ENCODE measurements around the gene FASTKD3. TPM values are rescaled to one million over a fixed set of nuclear protein-coding genes. Genes with fewer than 3 reads are reported as not detected.

FASTKD3 gene
- total and polyA plus RNA-seq, 4 donors, result 6.3 to 11.3 (median 9.5) TPM

GRCh38 chr5:7850395-7851239 is 18.2 kb downstream of the FASTKD3 start, which contains the start of gene CFAP90:
Gene CFAP90, minus strand, starts transcription at chr5:7851133. Its CDS starts 112 bp downstream, at chr5:7851021.
- Histone ChIP-seq H3K4me3 (ENCODE audit: low read depth in 1 of 3, low read length in 3 of 3) (peak within 1 kb of the TSS; percentile 26 to 67 (median 35)), H3K9ac (ENCODE audit: low read depth in 1 of 2, low read length in 2 of 2) (no peak within 1 kb of the TSS), H3K4me1 (ENCODE audit: control insufficient read depth in 4 of 4, insufficient read depth in 4 of 4, low read length in 3 of 4) (peaks cover 4 to 21% (median 16%) of the 10 kb centered on the region in 4 donors), H3K27ac (ENCODE audit: low read depth in 1 of 2, low read length in 2 of 2) (peak within 1 kb of the TSS; percentile 62 to 69), H3K36me3 (ENCODE audit: control insufficient read depth in 4 of 4, insufficient read depth in 3 of 4, low read depth in 1 of 4, low read length in 3 of 4) (no peaks in the 10 kb centered on the region), H3K27me3 (ENCODE audit: control insufficient read depth in 4 of 4, insufficient read depth in 4 of 4, low read length in 3 of 4) (no peaks in the 10 kb centered on the region), H3K9me3 (ENCODE audit: control insufficient read depth in 4 of 4, low read length in 3 of 4) (no peaks in the 10 kb centered on the region)
- TF ChIP-seq NR2F2 (IDR thresholded peaks at IDR 0.05) (no peak), HNF4A (conservative IDR thresholded peaks at IDR 0.05) (no peak), CTCF (IDR thresholded peaks at IDR 0.05; ENCODE audit: low read depth, low read length, missing input control) (peak; percentile 39)
- peak; percentile 67 for DNase-seq (ENCODE audit: low spot score)
- 3% methylated on average over 75 of the region's 76 CpGs for WGBS

GRCh38 chr5:7849681-7850394 is 19.0 kb downstream of the FASTKD3 start:
- 30% methylated on average over 44 of the region's 44 CpGs for WGBS
- H3K4me3 ChIP-seq (ENCODE audit: low read depth in 1 of 3, low read length in 3 of 3), result peak overlapping the region in 1 of 3 donors; percentile 67
- no peak overlapping the region for H3K27ac ChIP-seq (ENCODE audit: low read depth in 1 of 2, low read length in 2 of 2)
- no peak overlapping the region for H3K9ac ChIP-seq (ENCODE audit: low read depth in 1 of 2, low read length in 2 of 2)
- no peaks in the 10 kb centered on the region for H3K36me3 ChIP-seq (ENCODE audit: control insufficient read depth in 4 of 4, insufficient read depth in 3 of 4, low read depth in 1 of 4, low read length in 3 of 4)
- H3K27me3 ChIP-seq (ENCODE audit: control insufficient read depth in 4 of 4, insufficient read depth in 4 of 4, low read length in 3 of 4), result no peaks in the 10 kb centered on the region
- H3K4me1 ChIP-seq (ENCODE audit: control insufficient read depth in 4 of 4, insufficient read depth in 4 of 4, low read length in 3 of 4), result peaks cover 4 to 21% (median 16%) of the 10 kb centered on the region in 4 donors
- H3K9me3 ChIP-seq (ENCODE audit: control insufficient read depth in 4 of 4, low read length in 3 of 4), result no peaks in the 10 kb centered on the region
- no peak for DNase-seq (ENCODE audit: low spot score)
- TF ChIP-seq SP1 (IDR thresholded peaks at IDR 0.05), result no peak
- no peak for TF ChIP-seq RAD21 (IDR thresholded peaks at IDR 0.05)
- no peak for TF ChIP-seq HNF4A (conservative IDR thresholded peaks at IDR 0.05)
- TF ChIP-seq RXRA (IDR thresholded peaks at IDR 0.05), result no peak
- no peak for TF ChIP-seq ATF3 (IDR thresholded peaks at IDR 0.05)
- no peak for TF ChIP-seq JUND (IDR thresholded peaks at IDR 0.05)
- no peak for TF ChIP-seq GABPA (IDR thresholded peaks at IDR 0.05 in 1 of 2, conservative IDR thresholded peaks at IDR 0.05 in 1 of 2)
- TF ChIP-seq ZBTB33 (IDR thresholded peaks at IDR 0.05), result no peak
- no peak for TF ChIP-seq HNF4G (IDR thresholded peaks at IDR 0.05)
- TF ChIP-seq TAF1 (conservative IDR thresholded peaks at IDR 0.05), result no peak
